CD1c-positive myeloid dendritic cell (primary cell): ENCODE measurements around the gene PDIA4.

Experiments
- DNase-seq: peaks from one replicate; pipeline ENCODE4 v3.0.0-alpha.2; 2016; ENCODE audit errors: extremely low spot score

PDIA4 gene

DNA sequence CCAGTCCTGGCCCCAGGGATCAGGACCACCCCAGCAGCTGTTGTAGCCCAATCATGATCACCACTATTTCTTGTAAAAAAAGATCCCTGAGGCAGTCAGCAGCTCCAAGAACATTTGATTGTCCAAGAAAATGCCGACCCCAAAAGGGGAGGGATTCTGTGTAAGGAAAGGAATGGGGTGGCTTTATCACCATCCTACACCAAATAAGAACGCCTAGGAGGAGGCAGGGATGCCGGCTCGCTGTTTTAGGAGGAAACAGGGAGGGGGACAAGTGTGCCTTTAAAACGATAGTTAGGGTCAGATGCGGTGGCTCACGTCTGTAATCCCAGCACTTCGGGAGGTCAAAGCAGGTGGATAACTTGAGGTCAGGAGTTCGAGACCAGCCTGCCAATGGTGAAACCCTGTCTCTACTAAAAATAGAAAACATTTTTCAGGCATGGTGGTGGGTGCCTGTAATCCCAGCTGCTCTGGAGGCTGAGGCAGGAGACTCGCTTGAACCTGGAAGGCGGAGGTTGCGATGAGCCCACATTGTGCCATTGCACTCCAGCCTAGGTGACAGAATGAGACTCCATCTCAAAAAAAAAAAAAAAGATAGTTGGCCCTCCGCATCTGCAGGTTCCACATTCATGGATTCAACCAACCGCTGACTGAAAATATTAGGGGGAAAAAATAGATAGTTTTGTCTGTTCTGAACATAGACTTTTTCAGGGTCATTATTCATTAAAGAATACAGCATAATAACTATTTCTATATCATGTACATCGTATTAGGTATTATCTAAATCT lies 63.6 kb downstream of the PDIA4 start:
- no peak for DNase-seq

DNA sequence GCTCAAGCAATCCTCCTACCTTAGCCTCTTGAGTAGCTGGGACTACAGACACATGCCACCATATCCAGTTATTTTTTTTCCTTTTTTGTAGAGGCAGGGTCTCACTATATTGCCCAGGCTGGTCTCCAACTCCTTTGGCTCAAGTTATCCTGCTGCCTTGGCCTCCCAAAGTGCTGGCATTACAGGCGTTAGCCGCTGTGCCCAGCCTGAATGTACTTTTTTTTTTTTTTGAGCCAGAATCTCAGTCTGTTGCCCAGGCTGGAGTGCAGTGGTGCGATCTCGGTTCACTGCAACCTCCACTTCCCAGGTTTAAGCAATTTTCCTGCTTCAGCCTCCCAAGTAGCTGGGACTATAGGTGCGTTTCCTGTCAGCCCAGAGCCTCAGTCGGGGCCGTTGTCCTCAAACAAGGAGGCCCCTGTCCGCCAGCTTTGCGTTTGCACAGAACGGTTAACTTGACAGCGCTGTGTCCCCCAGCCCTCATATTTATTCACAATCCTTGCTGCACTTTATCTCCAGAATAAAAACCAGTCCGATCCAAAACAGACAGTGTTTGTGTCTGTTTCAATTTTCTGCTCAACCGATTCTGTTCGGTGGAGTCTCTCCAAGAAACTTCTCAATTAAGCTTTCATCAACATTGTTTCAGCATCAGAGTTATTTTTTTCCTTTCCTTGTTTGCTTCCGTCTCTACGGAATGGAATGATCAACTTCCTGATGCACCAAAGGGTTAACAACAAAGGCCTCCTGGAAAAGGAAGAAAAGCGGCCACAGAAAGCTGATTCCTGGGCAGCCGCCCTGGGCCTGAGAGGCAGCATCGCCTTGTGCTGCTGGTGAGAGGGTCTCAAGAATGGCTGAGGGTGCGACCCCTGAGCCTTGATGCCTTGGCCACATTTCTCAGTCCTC lies 64.5 kb downstream of the PDIA4 start:
- no peak for DNase-seq

DNA sequence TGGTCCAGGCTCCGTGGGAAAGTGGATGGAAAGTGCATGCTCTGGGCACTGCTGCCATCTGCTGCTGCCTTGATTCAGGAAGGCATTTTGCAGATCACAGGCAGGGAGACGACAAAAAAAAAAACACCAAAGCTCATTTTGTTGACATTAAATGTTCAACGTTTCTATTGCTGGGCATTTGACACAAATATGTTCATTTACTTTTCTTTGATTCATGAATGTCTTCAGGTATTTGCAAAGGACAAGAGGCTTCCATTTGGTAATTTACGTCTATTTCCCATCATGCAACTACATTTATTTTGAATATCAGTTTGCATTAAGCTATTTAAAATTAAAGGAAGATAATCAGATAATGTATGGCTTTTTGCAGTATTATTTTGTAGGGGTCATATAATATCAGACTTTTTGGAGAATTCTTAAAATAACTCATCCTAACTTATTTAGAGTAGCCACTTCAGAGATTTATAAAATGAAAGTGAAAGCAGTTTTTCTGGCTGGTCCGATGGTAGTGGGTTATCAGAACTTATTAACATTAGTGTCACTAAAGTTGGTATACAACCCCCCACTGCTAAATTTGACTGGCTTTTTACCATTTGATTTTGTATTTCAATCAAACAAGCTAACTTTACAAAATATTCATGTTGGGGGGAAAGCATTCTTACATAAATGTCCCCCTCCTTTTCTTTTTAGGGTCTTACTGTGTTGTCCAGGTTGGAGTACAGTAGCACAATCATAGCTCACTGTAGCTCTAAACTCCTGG lies 65.3 kb downstream of the PDIA4 start:
- peak; percentile 76 for DNase-seq

DNA sequence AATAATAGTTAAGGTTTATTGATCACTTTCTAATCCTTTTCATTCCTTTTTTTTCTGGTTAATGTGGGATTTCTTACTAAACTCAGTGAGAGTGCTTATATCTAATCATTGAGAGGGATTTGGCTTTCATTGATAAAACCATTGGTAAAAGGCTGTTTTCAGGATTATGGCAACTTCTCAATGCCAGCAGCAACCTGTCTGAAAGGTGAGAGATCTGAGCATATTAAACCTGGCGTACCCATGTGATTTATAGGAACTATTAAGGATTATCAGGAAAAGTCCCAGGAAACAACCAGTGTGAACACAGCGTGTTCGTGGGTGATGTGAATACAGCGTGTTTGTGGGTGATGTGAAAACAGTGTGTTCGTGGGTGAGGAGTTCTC lies 65.9 kb downstream of the PDIA4 start:
- DNase-seq, result no peak

DNA sequence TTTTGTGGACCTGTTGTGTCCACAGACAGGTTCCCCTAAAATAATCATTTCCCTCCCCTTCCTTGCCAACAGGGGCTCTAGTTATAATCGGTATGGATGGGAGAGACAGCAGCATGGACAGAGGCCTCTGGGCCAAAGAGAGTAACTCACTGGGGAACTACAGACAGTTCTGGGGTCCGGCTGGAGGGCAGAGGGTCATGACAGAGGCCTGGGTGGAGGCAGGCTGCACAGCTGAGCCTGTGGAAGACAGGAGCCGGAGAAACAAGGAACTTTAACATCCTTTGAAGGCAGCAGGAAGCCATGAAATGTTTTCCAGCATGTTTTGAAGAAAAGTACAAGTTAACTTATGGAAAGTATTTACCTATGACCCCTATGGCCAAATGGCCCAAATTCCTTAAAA lies 68.6 kb downstream of the PDIA4 start:
- DNase-seq, result no peak

DNA sequence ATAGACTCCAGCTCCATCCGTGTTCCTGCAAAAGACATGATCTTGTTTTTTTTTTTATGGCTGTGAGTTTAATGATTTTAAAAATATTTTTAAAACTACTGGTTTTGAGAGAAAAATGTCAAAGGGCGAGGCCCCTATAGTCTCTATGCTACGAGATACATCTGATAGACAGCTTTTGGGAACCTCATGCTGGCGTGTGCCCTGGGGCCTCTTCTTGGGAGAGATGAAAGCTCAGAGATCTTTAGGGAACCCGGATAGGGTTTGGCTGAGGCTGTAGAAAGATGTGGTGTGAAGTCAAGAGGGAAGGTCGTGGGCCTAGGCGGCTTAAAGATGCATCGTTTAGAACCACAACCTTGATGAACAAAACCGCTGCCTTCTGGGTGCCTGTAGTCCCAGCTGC lies 70.2 kb downstream of the PDIA4 start:
- no peak for DNase-seq

DNA sequence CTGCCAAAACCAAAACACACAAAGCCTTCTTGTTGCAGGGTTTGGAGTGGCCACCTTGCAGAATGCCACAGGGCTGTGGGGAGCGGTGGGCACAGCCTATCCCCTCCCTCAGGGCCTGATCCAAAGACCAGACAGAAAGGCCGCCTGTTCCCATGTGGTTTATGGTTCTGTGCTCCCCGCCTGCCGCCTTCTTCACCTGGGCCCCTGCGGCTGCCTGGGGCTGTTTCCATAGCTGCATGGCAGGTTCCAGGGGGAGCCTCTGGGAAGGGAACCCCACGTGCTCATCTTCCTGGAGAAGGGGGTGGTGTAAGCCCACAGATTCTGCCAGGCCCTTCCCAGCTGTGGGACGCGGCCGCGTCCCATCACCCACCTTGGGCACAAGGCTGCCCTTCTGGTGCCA lies 73.5 kb downstream of the PDIA4 start:
- no peak for DNase-seq

DNA sequence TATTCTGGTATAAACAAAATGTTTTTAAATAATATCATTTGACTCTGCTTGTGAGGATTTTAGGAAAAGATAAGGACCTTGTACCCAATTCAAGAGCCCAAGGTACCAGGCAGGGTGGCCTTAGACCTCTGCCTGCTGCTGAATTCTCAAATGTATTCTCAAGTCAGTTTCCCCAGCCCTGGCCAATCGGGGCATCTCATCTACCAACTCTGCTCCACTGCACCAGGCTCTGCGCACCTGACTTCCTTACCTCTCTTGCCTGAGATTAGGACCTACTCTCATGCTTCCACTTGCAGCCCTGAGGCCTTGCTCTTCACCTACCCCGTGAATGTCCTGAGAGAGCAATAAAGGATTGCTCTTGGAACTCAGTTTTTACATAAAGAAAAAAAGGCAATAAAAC lies 74.6 kb downstream of the PDIA4 start:
- no peak for DNase-seq
